Tibial nerve (tissue), 4 donors: ENCODE measurements around the gene AP2B1. TPM values are rescaled to one million over a fixed set of nuclear protein-coding genes. Genes with fewer than 3 reads are reported as not detected.

Experiments used
- DNase-seq, 2 donors: peaks; one replicate each; pipeline ENCODE4 v3.0.0-alpha.2; 2019; ENCODE audit warnings: low spot score in 2 of 2
- H3K27ac ChIP-seq, 4 donors: fragments of 200-600 bp; sonication (generic) in 3 of 4; one replicate each; pipeline ENCODE4 v1.5.1; 2017 to 2019; ENCODE audit warnings: mild to moderate bottlenecking in 1 of 4
- H3K27me3 ChIP-seq, 2 donors: fragments of 200-600 bp; sonication (generic) in 1 of 2; one replicate each; pipeline versions ENCODE4 v1.5.1 to v1.6.0; 2017 to 2019
- H3K36me3 ChIP-seq, 3 donors: fragments of 200-600 bp; sonication (generic); one replicate each; pipeline ENCODE4 v1.5.1; 2018 to 2019
- H3K4me1 ChIP-seq, 4 donors: fragments of 200-600 bp; sonication (generic) in 3 of 4; one replicate each; pipeline ENCODE4 v1.5.1; 2017 to 2019
- H3K4me3 ChIP-seq, 4 donors: fragments of 200-600 bp; sonication (generic) in 3 of 4; one replicate each; pipeline ENCODE4 v1.5.1; 2017 to 2019; ENCODE audit warnings: mild to moderate bottlenecking in 1 of 4, moderate library complexity in 1 of 4
- H3K9me3 ChIP-seq, 4 donors: fragments of 200-600 bp; sonication (generic) in 3 of 4; one replicate each; pipeline ENCODE4 v1.5.1; 2017 to 2019
- EP300 ChIP-seq, 2 donors: sonication (generic); formaldehyde crosslinking; IDR thresholded peaks; one replicate each; pipeline ENCODE4 v1.6.1; 2017; ENCODE audit warnings: antibody characterized with exemption in 2 of 2, mild to moderate bottlenecking in 1 of 2
- POLR2A ChIP-seq, 2 donors: fragments of 450-650 bp; IDR thresholded peaks; one replicate each; pipeline ENCODE4 v1.6.1; 2017; ENCODE audit warnings: antibody characterized with exemption in 2 of 2, mild to moderate bottlenecking in 2 of 2, moderate library complexity in 2 of 2
- WGBS, 2 donors: methylation state at CpG; one replicate each; pipeline ENCODE4 v1.1.5; 2018; 5-methylcytosine and 5-hydroxymethylcytosine counted together
- total RNA-seq, 4 donors: library from RNA; depleted of rRNA; stranded (reverse); fragments of >200 nt; gene quantifications; one replicate each; pipeline ENCODE4 v1.1.0, GENCODE V29; 2016
- TF ChIP-seq, protein P1 (sequence below), 5 experiments: fragments of 200-600 bp in 3 of 5; fragments of 450-650 bp in 2 of 5; sonication (generic) in 3 of 5; IDR thresholded peaks; one replicate each; pipeline ENCODE4 v1.5.1; 2016 to 2019; ENCODE audit warnings: antibody characterized with exemption in 5 of 5, mild to moderate bottlenecking in 3 of 5, moderate library complexity in 2 of 5

Gene AP2B1
- total RNA-seq, 4 donors from 2014 or later: 59.9 to 77.7 (median 62.0) TPM

DNA sequence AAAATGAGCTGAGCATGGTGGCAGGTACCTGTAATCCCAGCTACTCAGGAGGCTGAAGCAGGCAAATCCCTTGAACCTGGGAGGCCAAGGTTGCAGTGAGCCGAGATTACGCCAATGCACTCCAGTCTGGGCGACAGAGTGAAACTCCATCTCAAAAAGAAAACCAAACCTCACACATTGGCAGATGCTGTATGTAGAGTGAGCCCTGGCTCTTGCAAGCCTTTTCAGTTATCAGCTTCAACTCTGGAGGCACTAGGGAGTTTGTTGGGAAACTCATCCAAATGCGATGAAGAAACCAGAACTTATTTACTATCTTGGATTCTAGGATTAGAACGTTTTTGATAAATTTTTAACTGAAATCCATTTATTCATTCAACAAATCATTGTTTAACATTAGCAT is 87.4 kb downstream of the AP2B1 start:
- WGBS, 2 donors: 90 to 95% methylated on average over 5 of the region's 5 CpGs
- H3K27me3 ChIP-seq: no peaks in the 10 kb centered on the region
- no peaks in the 10 kb centered on the region for H3K4me1 ChIP-seq
- no peaks in the 10 kb centered on the region for H3K9me3 ChIP-seq
- H3K27ac ChIP-seq: no peak overlapping the region
- DNase-seq: no peak
- no peak for TF ChIP-seq POLR2A (IDR thresholded peaks at IDR 0.05)
- TF ChIP-seq, protein P1, sequence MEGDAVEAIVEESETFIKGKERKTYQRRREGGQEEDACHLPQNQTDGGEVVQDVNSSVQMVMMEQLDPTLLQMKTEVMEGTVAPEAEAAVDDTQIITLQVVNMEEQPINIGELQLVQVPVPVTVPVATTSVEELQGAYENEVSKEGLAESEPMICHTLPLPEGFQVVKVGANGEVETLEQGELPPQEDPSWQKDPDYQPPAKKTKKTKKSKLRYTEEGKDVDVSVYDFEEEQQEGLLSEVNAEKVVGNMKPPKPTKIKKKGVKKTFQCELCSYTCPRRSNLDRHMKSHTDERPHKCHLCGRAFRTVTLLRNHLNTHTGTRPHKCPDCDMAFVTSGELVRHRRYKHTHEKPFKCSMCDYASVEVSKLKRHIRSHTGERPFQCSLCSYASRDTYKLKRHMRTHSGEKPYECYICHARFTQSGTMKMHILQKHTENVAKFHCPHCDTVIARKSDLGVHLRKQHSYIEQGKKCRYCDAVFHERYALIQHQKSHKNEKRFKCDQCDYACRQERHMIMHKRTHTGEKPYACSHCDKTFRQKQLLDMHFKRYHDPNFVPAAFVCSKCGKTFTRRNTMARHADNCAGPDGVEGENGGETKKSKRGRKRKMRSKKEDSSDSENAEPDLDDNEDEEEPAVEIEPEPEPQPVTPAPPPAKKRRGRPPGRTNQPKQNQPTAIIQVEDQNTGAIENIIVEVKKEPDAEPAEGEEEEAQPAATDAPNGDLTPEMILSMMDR (IDR thresholded peaks at IDR 0.05): no peak
- no peak for TF ChIP-seq EP300 (IDR thresholded peaks at IDR 0.05)
- no peak overlapping the region for H3K4me3 ChIP-seq
- H3K36me3 ChIP-seq: peaks cover 0 to 83% (median 6%) of the 10 kb centered on the region in 3 donors

GRCh38 chr17:35676441-35676840 is 89.3 kb downstream of the AP2B1 start:
- Histone ChIP-seq H3K36me3 (peaks cover 0 to 86% (median 6%) of the 10 kb centered on the region in 3 donors), H3K4me3 (no peak overlapping the region), H3K4me1 (no peaks in the 10 kb centered on the region), H3K27me3 (no peaks in the 10 kb centered on the region), H3K27ac (no peak overlapping the region), H3K9me3 (no peaks in the 10 kb centered on the region)
- DNase-seq: no peak
- TF ChIP-seq POLR2A (IDR thresholded peaks at IDR 0.05) (no peak), EP300 (IDR thresholded peaks at IDR 0.05) (no peak)
- TF ChIP-seq, protein P1 (IDR thresholded peaks at IDR 0.05): no peak
- 73 to 85% methylated on average over 2 of the region's 2 CpGs for WGBS, 2 donors

DNA sequence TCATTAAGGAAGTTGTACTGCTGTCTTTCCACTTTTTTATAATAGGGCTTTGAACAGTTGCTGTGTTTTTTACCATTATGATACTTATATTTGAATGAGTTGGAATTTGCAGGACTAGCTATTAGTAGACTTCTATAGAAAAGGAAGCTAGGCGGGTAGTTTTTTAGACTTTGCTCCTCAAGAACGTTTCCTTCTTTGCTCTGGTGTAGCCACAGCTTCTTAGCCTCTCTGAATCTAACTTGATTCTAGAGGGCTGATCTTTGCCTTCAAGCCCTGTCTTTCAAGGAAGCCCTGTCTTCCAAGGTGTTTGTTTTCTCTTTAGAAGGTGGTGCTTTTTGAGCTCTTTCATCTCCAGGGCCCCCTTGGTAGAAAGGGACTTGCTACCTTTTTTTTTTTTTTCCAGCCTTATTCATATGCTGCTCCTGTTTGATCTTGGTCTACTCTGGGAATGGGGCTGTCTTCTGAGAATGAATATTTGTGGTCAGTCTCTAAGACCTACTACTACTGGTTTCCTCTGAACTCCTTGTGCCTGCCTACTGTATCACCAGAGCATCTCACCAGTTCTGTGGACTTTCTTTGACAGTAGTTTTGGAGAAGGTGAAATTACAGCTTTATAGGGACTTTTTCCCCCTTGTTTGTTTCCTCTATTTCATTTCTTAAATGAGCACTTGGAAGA is 92.0 kb downstream of the AP2B1 start:
- Histone ChIP-seq H3K4me3 (no peak overlapping the region), H3K27me3 (no peaks in the 10 kb centered on the region), H3K4me1 (no peaks in the 10 kb centered on the region), H3K9me3 (no peaks in the 10 kb centered on the region), H3K36me3 (peaks cover 0 to 85% (median 5%) of the 10 kb centered on the region in 3 donors), H3K27ac (no peak overlapping the region)
- WGBS, 2 donors: 85 to 91% methylated on average over 2 of the region's 2 CpGs
- TF ChIP-seq, protein P1 (IDR thresholded peaks at IDR 0.05): no peak
- TF ChIP-seq EP300 (IDR thresholded peaks at IDR 0.05): no peak
- no peak for TF ChIP-seq POLR2A (IDR thresholded peaks at IDR 0.05)
- DNase-seq: no peak

GRCh38 chr17:35683591-35683990 is 96.5 kb downstream of the AP2B1 start:
- H3K36me3 ChIP-seq: peaks cover 0 to 87% (median 0%) of the 10 kb centered on the region in 3 donors
- H3K27me3 ChIP-seq: no peaks in the 10 kb centered on the region
- no peaks in the 10 kb centered on the region for H3K9me3 ChIP-seq
- TF ChIP-seq, protein P1 (IDR thresholded peaks at IDR 0.05): no peak
- no peak for TF ChIP-seq POLR2A (IDR thresholded peaks at IDR 0.05)
- no peak for TF ChIP-seq EP300 (IDR thresholded peaks at IDR 0.05)
- H3K4me3 ChIP-seq: no peak overlapping the region
- H3K27ac ChIP-seq: no peak overlapping the region
- no peak for DNase-seq
- 70 to 85% methylated on average over 4 of the region's 4 CpGs for WGBS, 2 donors
- no peaks in the 10 kb centered on the region for H3K4me1 ChIP-seq

DNA sequence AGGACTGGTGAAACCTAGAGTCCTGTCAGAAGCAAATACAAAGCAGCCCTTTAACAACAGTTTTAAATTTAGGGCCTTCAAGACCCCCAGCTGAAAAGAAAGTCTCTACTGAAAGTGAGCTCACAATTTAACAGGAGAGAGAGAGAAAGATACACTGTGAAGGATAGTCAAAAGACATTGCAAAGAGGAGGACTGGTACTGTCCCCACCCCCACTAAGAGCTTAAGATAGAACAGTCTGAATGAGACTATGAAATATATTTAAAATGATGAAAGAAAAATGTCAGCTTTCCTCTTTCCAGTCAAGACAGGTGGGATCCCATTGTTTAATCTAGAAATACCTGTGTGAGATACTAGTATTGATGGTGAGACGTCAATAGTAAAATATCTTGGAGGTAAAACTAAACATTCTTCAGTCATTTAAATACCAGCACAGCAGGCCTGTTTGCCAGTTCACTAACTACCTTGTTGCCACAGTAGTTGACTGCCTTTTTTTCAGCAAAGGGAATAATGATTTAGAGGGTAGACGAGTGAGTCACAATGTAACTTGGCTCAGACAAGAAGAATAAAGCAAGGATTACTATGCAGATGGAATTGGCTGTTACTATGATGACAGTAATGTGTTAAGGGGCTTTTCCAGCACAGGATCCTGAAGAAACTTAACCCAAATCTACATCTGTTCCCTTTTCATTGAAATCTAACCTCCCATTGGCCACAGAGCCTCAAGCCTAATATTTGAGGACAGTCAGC is 97.1 kb downstream of the AP2B1 start:
- WGBS, 2 donors: 68 to 71% methylated on average over 2 of the region's 2 CpGs
- TF ChIP-seq EP300 (IDR thresholded peaks at IDR 0.05) (no peak), POLR2A (IDR thresholded peaks at IDR 0.05) (no peak)
- TF ChIP-seq, protein P1 (IDR thresholded peaks at IDR 0.05): no peak
- Histone ChIP-seq H3K36me3 (peaks cover 0 to 87% (median 0%) of the 10 kb centered on the region in 3 donors), H3K4me1 (no peaks in the 10 kb centered on the region), H3K27me3 (no peaks in the 10 kb centered on the region), H3K9me3 (no peaks in the 10 kb centered on the region), H3K4me3 (no peak overlapping the region), H3K27ac (no peak overlapping the region)
- DNase-seq: no peak
